Testis (tissue), 3 donors: ENCODE data around the gene ST3GAL5. TPM values are rescaled to one million over a fixed set of nuclear protein-coding genes. Genes with fewer than 3 reads are reported as not detected.

Experiments
- DNase-seq: peaks from one replicate; pipeline ENCODE4 v3.0.0-alpha.2; 2019
- H3K27ac ChIP-seq, 2 donors: fragments of 200-600 bp; sonication (generic); one replicate each; pipeline ENCODE4 v1.5.1; 2019
- H3K27me3 ChIP-seq: fragments of 200-600 bp; sonication (generic); one replicate; pipeline ENCODE4 v1.5.1; 2019
- H3K36me3 ChIP-seq: fragments of 200-600 bp; sonication (generic); one replicate; pipeline ENCODE4 v1.5.1; 2017; ENCODE audit warnings: low read depth; ENCODE audit errors: missing control alignments
- H3K4me1 ChIP-seq: fragments of 200-600 bp; sonication (generic); one replicate; pipeline ENCODE4 v1.5.1; 2019
- H3K4me3 ChIP-seq, 2 donors: fragments of 200-600 bp; sonication (generic); one replicate each; pipeline ENCODE4 v1.5.1; 2017 to 2019
- H3K9me3 ChIP-seq: fragments of 200-600 bp; sonication (generic); one replicate; pipeline ENCODE4 v1.5.1; 2017
- POLR2A ChIP-seq: fragments of 450-650 bp; IDR thresholded peaks from one replicate; pipeline ENCODE4 v1.6.1; 2017; ENCODE audit warnings: antibody characterized with exemption, mild to moderate bottlenecking, moderate library complexity
- WGBS, 2 donors: methylation state at CpG; one replicate each; pipeline ENCODE4 v1.1.5; 2018; 5-methylcytosine and 5-hydroxymethylcytosine counted together
- intact Hi-C: fragments of 100-400 bp; cut with DNase I; formaldehyde crosslinking; loops from one replicate; pipeline ENCODE4 v1.15.1; 2023; ENCODE audit warnings: low total_unique reads
- polyA plus RNA-seq: library from polyadenylated mRNA; stranded (reverse); fragments of 350-450 nt; fragmentation: Illumina TruSeq; extraction: RNeasy Lipid Tissue Mini Kit (QIAGEN cat#74804); gene quantifications from one replicate; pipeline ENCODE4 v1.2.3, GENCODE V29; 2014; ENCODE audit warnings: low read depth, low replicate concordance; ENCODE audit not compliant: insufficient read depth
- total RNA-seq, 2 donors: library from RNA; depleted of rRNA; stranded (reverse); fragments of >200 nt; gene quantifications; one replicate each; pipeline ENCODE4 v1.2.3, GENCODE V29; 2016
- TF ChIP-seq, protein P1 (sequence below), 3 experiments: fragments of 450-650 bp in 2 of 3; fragments of 200-600 bp in 1 of 3; sonication (generic) in 1 of 3; IDR thresholded peaks; one replicate each; pipeline ENCODE4 v1.5.1; 2016 to 2019; ENCODE audit warnings: antibody characterized with exemption in 3 of 3, mild to moderate bottlenecking in 2 of 3, moderate library complexity in 1 of 3

ST3GAL5 gene
- total and polyA plus RNA-seq, 3 donors from 2014 or later: 38.3 to 60.0 (median 48.2) TPM

DNA sequence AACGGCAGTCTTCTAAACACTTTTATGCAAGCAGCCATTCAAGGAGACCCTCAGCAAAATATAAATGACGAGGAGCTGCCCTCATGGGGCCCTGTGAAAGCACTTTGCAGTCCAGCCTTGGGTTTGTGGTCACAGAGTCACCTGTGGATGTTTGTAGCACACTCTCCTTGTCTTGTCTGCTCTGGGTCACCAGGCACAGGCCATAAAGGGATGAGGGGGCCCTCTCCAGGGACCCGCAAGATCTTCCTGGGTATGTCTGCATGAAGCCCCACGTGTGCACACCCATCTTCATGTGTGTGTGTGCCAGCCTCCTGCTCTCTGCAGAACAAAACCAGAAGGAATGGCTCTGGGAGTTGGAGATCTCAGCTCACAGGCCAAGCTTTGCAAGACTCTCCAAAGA lies 98.8 kb downstream of the ST3GAL5 start:
- H3K4me3 ChIP-seq: no peak overlapping the region
- H3K9me3 ChIP-seq: no peaks in the 10 kb centered on the region
- no peak for DNase-seq
- H3K27me3 ChIP-seq: no peaks in the 10 kb centered on the region
- H3K4me1 ChIP-seq: peaks cover 26% of the 10 kb centered on the region
- intact Hi-C loops: loop anchor here (5.0 kb wide), 1 partner anchor 53 kb away; no protein-coding TSS in a partner anchor
- H3K27ac ChIP-seq: no peak overlapping the region
- TF ChIP-seq, protein P1, sequence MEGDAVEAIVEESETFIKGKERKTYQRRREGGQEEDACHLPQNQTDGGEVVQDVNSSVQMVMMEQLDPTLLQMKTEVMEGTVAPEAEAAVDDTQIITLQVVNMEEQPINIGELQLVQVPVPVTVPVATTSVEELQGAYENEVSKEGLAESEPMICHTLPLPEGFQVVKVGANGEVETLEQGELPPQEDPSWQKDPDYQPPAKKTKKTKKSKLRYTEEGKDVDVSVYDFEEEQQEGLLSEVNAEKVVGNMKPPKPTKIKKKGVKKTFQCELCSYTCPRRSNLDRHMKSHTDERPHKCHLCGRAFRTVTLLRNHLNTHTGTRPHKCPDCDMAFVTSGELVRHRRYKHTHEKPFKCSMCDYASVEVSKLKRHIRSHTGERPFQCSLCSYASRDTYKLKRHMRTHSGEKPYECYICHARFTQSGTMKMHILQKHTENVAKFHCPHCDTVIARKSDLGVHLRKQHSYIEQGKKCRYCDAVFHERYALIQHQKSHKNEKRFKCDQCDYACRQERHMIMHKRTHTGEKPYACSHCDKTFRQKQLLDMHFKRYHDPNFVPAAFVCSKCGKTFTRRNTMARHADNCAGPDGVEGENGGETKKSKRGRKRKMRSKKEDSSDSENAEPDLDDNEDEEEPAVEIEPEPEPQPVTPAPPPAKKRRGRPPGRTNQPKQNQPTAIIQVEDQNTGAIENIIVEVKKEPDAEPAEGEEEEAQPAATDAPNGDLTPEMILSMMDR (IDR thresholded peaks at IDR 0.05): no peak
- no peak for TF ChIP-seq POLR2A
- WGBS, 2 donors: 86 to 94% methylated on average over 2 to 4 of the region's 4 CpGs
- no peaks in the 10 kb centered on the region for H3K36me3 ChIP-seq

GRCh38 chr2:85789271-85789670 lies 99.5 kb downstream of the ST3GAL5 start:
- no peaks in the 10 kb centered on the region for H3K9me3 ChIP-seq
- no peak for DNase-seq
- no peaks in the 10 kb centered on the region for H3K27me3 ChIP-seq
- intact Hi-C loops: no loop called here
- H3K4me3 ChIP-seq: no peak overlapping the region
- no peak overlapping the region for H3K27ac ChIP-seq
- TF ChIP-seq POLR2A: no peak
- TF ChIP-seq, protein P1 (IDR thresholded peaks at IDR 0.05): no peak
- no peaks in the 10 kb centered on the region for H3K36me3 ChIP-seq
- WGBS, 2 donors: 85 to 96% methylated on average over 5 of the region's 5 CpGs
- H3K4me1 ChIP-seq: peaks cover 20% of the 10 kb centered on the region

DNA sequence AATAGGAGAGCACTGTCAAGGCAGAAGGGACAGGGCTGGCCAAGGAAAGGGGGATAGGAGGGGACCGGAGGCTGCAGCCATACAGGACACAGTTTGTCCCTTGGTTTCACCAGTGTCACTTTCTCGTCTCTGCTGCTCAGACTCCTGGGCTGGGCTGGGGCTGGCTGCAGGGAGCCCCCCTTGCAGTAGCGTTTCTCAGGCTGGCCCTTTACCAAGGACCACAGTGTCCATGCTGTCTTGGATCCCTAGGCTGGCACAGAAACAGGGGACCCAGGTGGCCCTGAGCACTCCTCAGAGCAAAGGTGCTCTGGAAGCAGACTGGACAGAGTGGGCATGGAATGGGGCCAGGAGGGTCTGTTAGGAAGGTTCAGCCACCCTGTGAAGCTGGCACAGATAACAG lies 100.2 kb downstream of the ST3GAL5 start:
- peaks cover 16% of the 10 kb centered on the region for H3K4me1 ChIP-seq
- DNase-seq: no peak
- H3K4me3 ChIP-seq: no peak overlapping the region
- no peaks in the 10 kb centered on the region for H3K9me3 ChIP-seq
- TF ChIP-seq, protein P1 (IDR thresholded peaks at IDR 0.05): no peak
- no peak for TF ChIP-seq POLR2A
- no peaks in the 10 kb centered on the region for H3K36me3 ChIP-seq
- H3K27me3 ChIP-seq: no peaks in the 10 kb centered on the region
- no peak overlapping the region for H3K27ac ChIP-seq
- 78 to 93% methylated on average over 2 to 3 of the region's 3 CpGs for WGBS, 2 donors
- intact Hi-C loops: no loop called here

GRCh38 chr2:85787981-85788340 lies 100.8 kb downstream of the ST3GAL5 start:
- Histone ChIP-seq H3K9me3 (no peaks in the 10 kb centered on the region), H3K4me1 (peaks cover 13% of the 10 kb centered on the region), H3K4me3 (no peak overlapping the region), H3K27ac (no peak overlapping the region), H3K36me3 (no peaks in the 10 kb centered on the region), H3K27me3 (no peaks in the 10 kb centered on the region)
- intact Hi-C loops: no loop called here
- WGBS, 2 donors: 92% methylated on average over 6 of the region's 6 CpGs
- TF ChIP-seq, protein P1 (IDR thresholded peaks at IDR 0.05): no peak
- TF ChIP-seq POLR2A: no peak
- DNase-seq: no peak

GRCh38 chr2:85787282-85787980 lies 101.4 kb downstream of the ST3GAL5 start:
- Histone ChIP-seq H3K9me3 (no peaks in the 10 kb centered on the region), H3K27ac (no peak overlapping the region), H3K4me3 (no peak overlapping the region), H3K27me3 (no peaks in the 10 kb centered on the region), H3K36me3 (no peaks in the 10 kb centered on the region), H3K4me1 (peaks cover 8% of the 10 kb centered on the region)
- DNase-seq: no peak
- intact Hi-C loops: no loop called here
- 92% methylated on average over 6 to 8 of the region's 8 CpGs for WGBS, 2 donors
- TF ChIP-seq POLR2A: no peak
- TF ChIP-seq, protein P1 (IDR thresholded peaks at IDR 0.05): no peak
